OCI-LY3 (cell line): ENCODE results near the gene ATP2A1.
"Not testable (repeated sequence)": the region's sequence is repeated elsewhere in the genome, so short reads cannot be mapped to it uniquely, and the experiment has no call there.

Experiments
- H2AFZ ChIP-seq: fragments of 200-600, 300-600 bp; shearing (Covaris generic); 2 replicates; pipeline ENCODE4 v1.6.0; 2014; ENCODE audit warnings: antibody characterized with exemption, low read depth, low read length
- H3K27ac ChIP-seq: fragments of 200-600, 300-600 bp; sonication (generic); 2 replicates; pipeline ENCODE4 v1.5.1; 2014; ENCODE audit warnings: mild to moderate bottlenecking, low read length, moderate library complexity, mixed read lengths
- H3K27me3 ChIP-seq: fragments of 200-600, 300-600 bp; sonication (generic); 2 replicates; pipeline ENCODE4 v1.6.1; 2014; ENCODE audit warnings: low read depth, low read length, mixed read lengths
- H3K36me3 ChIP-seq: fragments of 200-600, 300-600 bp; sonication (generic); replicated peaks from 2 replicates; pipeline ENCODE3; 2014; ENCODE audit warnings: low read depth, low read length, mixed read lengths
- H3K4me1 ChIP-seq: fragments of 300-600, 200-600 bp; sonication (generic); 2 replicates; pipeline ENCODE4 v1.6.1; 2014; ENCODE audit warnings: low read length, mixed read lengths
- H3K4me2 ChIP-seq: fragments of 200-600, 300-600 bp; sonication (generic); 2 replicates; pipeline ENCODE4 v1.6.1; 2014; ENCODE audit warnings: low read length, mixed read lengths
- H3K4me3 ChIP-seq: fragments of 300-600, 200-600 bp; sonication (generic); 2 replicates; pipeline ENCODE4 v1.5.1; 2014; ENCODE audit warnings: antibody characterized with exemption, mild to moderate bottlenecking, low read length, moderate library complexity
- H3K79me2 ChIP-seq: fragments of 300-600, 200-600 bp; shearing (Covaris generic); 2 replicates; pipeline ENCODE4 v1.6.1; 2014; ENCODE audit warnings: mild to moderate bottlenecking, low read length, mixed read lengths
- H3K9ac ChIP-seq: fragments of 300-600, 200-600 bp; shearing (Covaris generic); 2 replicates; pipeline ENCODE4 v1.6.0; 2014; ENCODE audit warnings: mild to moderate bottlenecking, low read length, moderate library complexity
- H3K9me3 ChIP-seq: fragments of 200-600, 300-600 bp; shearing (Covaris generic); 2 replicates; pipeline ENCODE4 v1.6.1; 2014; ENCODE audit warnings: low read length, mixed read lengths; ENCODE audit not compliant: insufficient read depth
- H4K20me1 ChIP-seq: fragments of 200-600, 300-600 bp; sonication (generic); 2 replicates; pipeline ENCODE4 v1.6.1; 2016; ENCODE audit warnings: low read length, mixed read lengths; ENCODE audit not compliant: insufficient read depth
- CTCF ChIP-seq: fragments of 200-600, 300-600 bp; sonication (generic); IDR thresholded peaks from 2 replicates; pipeline ENCODE4 v1.5.1; 2014; ENCODE audit warnings: antibody characterized with exemption, low read length, low read depth
- EZH2phosphoT487 ChIP-seq: fragments of 200-600 bp; shearing (Covaris generic); IDR thresholded peaks from 2 replicates; pipeline ENCODE4 v1.6.1; 2018; ENCODE audit warnings: antibody characterized with exemption, mixed run types, low read depth

The ATP2A1 gene

GRCh38 chr16:28880589-28880915 is 2.3 kb downstream of the ATP2A1 start:
- Histone ChIP-seq H3K4me3 (no peak overlapping the region), H3K4me2 (peak overlapping the region; percentile 93; the same call in 1 of the 2 replicates), H4K20me1 (no peaks in the 10 kb centered on the region), H3K4me1 (peaks cover 12% of the 10 kb centered on the region), H3K9me3 (no peaks in the 10 kb centered on the region), H3K27ac (no peak overlapping the region), H2AFZ (peak overlapping the region; percentile 81; the same call in 1 of the 2 replicates), H3K79me2 (no peaks in the 10 kb centered on the region), H3K27me3 (no peaks in the 10 kb centered on the region), H3K9ac (no peak overlapping the region), H3K36me3 (no peaks in the 10 kb centered on the region)
- TF ChIP-seq CTCF, result no peak
- TF ChIP-seq EZH2phosphoT487, result no peak

- Histone ChIP-seq H3K27me3 (no peaks in the 10 kb centered on the region), H3K79me2 (no peaks in the 10 kb centered on the region), H3K4me2 (no peak overlapping the region), H3K9me3 (no peaks in the 10 kb centered on the region), H3K4me1 (peaks cover 12% of the 10 kb centered on the region), H3K36me3 (no peaks in the 10 kb centered on the region), H3K4me3 (no peak overlapping the region), H2AFZ (no peak overlapping the region), H4K20me1 (no peaks in the 10 kb centered on the region), H3K9ac (no peak overlapping the region), H3K27ac (no peak overlapping the region)
- TF ChIP-seq CTCF (no peak), EZH2phosphoT487 (no peak)
These were observed 2.7 kb downstream of the ATP2A1 start for GRCh38 chr16:28880955-28881354.

GRCh38 chr16:28881565-28881964 is 3.3 kb downstream of the ATP2A1 start:
- H3K9ac ChIP-seq, H3K9me3 ChIP-seq, H3K36me3 ChIP-seq, H3K27me3 ChIP-seq, H3K79me2 ChIP-seq, H3K4me3 ChIP-seq, H4K20me1 ChIP-seq, H3K4me2 ChIP-seq, H3K27ac ChIP-seq, H2AFZ ChIP-seq: not testable (repeated sequence)
- peaks cover 12% of the 10 kb centered on the region for H3K4me1 ChIP-seq

- Histone ChIP-seq H2AFZ (no peak overlapping the region), H3K4me3 (no peak overlapping the region), H3K9me3 (no peaks in the 10 kb centered on the region), H3K4me2 (no peak overlapping the region), H3K9ac (no peak overlapping the region), H3K27ac (no peak overlapping the region), H3K36me3 (no peaks in the 10 kb centered on the region), H3K79me2 (no peaks in the 10 kb centered on the region), H3K4me1 (peaks cover 12% of the 10 kb centered on the region), H4K20me1 (no peaks in the 10 kb centered on the region), H3K27me3 (no peaks in the 10 kb centered on the region)
- TF ChIP-seq CTCF (no peak), EZH2phosphoT487 (no peak)
These were observed 4.4 kb downstream of the ATP2A1 start for GRCh38 chr16:28882551-28883160.
